ENCODE results near the gene PNMT. TPM values are rescaled to one million over a fixed set of nuclear protein-coding genes. Genes with fewer than 3 reads are reported as not detected.

The PNMT gene
- total RNA-seq, 4 donors from 2014 or later = 0.53 to 1.6 (median 1.1) TPM

GRCh38 chr17:39629494-39629880, 38.8 kb upstream of the PNMT start:
- H3K27me3 ChIP-seq = peaks cover 64% of the 10 kb centered on the region
- H3K4me1 ChIP-seq = peaks cover 60% of the 10 kb centered on the region
- DNase-seq (ENCODE audit: low spot score in 2 of 2) = no peak
- no peaks in the 10 kb centered on the region for H3K9me3 ChIP-seq
- TF ChIP-seq POLR2AphosphoS5 (IDR thresholded peaks at IDR 0.05) = no peak
- TF ChIP-seq CTCF (IDR thresholded peaks at IDR 0.05) = no peak
- TF ChIP-seq EP300 (IDR thresholded peaks at IDR 0.05) = no peak
- TF ChIP-seq POLR2A (IDR thresholded peaks at IDR 0.05) = no peak
- no peak overlapping the region for H3K4me3 ChIP-seq
- peak overlapping the region; percentile 67 for H3K27ac ChIP-seq
- WGBS = 69% methylated on average over 2 of the region's 3 CpGs
- H3K36me3 ChIP-seq = no peaks in the 10 kb centered on the region

GRCh38 chr17:39629898-39630297, 38.4 kb upstream of the PNMT start:
- H3K27me3 ChIP-seq = peaks cover 60% of the 10 kb centered on the region
- no peak overlapping the region for H3K4me3 ChIP-seq
- DNase-seq (ENCODE audit: low spot score in 2 of 2) = no peak
- H3K27ac ChIP-seq = peak overlapping the region; percentile 67
- peaks cover 59% of the 10 kb centered on the region for H3K4me1 ChIP-seq
- no peaks in the 10 kb centered on the region for H3K9me3 ChIP-seq
- TF ChIP-seq POLR2AphosphoS5 (IDR thresholded peaks at IDR 0.05) (no peak), POLR2A (IDR thresholded peaks at IDR 0.05) (no peak), EP300 (IDR thresholded peaks at IDR 0.05) (no peak), CTCF (IDR thresholded peaks at IDR 0.05) (no peak)
- 80% methylated on average over 11 of the region's 12 CpGs for WGBS
- H3K36me3 ChIP-seq = no peaks in the 10 kb centered on the region

- 23% methylated on average over 6 of the region's 6 CpGs for WGBS
- Histone ChIP-seq H3K27me3 (peaks cover 45% of the 10 kb centered on the region), H3K36me3 (no peaks in the 10 kb centered on the region), H3K27ac (peak overlapping the region; percentile 80), H3K4me1 (peaks cover 51% of the 10 kb centered on the region), H3K4me3 (no peak overlapping the region), H3K9me3 (no peaks in the 10 kb centered on the region)
- DNase-seq (ENCODE audit: low spot score in 2 of 2) = no peak
- TF ChIP-seq POLR2AphosphoS5 (IDR thresholded peaks at IDR 0.05) = no peak
These were observed 36.9 kb upstream of the PNMT start for GRCh38 chr17:39631403-39631802.

- Histone ChIP-seq H3K4me1 (peaks cover 46% of the 10 kb centered on the region), H3K27ac (peak overlapping the region; percentile 80), H3K27me3 (peaks cover 36% of the 10 kb centered on the region), H3K36me3 (no peaks in the 10 kb centered on the region), H3K9me3 (no peaks in the 10 kb centered on the region), H3K4me3 (peak overlapping the region; percentile 18)
- no peak for DNase-seq (ENCODE audit: low spot score in 2 of 2)
- TF ChIP-seq POLR2AphosphoS5 (IDR thresholded peaks at IDR 0.05) (no peak), EP300 (IDR thresholded peaks at IDR 0.05) (no peak)
- 35% methylated on average over 12 of the region's 13 CpGs for WGBS
These were observed 35.9 kb upstream of the PNMT start for GRCh38 chr17:39632153-39632941.

- no peaks in the 10 kb centered on the region for H3K36me3 ChIP-seq
- H3K27ac ChIP-seq = peak overlapping the region; percentile 80
- H3K27me3 ChIP-seq = peaks cover 22% of the 10 kb centered on the region
- no peaks in the 10 kb centered on the region for H3K9me3 ChIP-seq
- H3K4me1 ChIP-seq = peaks cover 45% of the 10 kb centered on the region
- WGBS = 70% methylated on average over 7 of the region's 8 CpGs
- no peak overlapping the region for H3K4me3 ChIP-seq
- TF ChIP-seq EP300 (IDR thresholded peaks at IDR 0.05) (no peak), POLR2A (IDR thresholded peaks at IDR 0.05) (no peak), CTCF (IDR thresholded peaks at IDR 0.05) (no peak), POLR2AphosphoS5 (IDR thresholded peaks at IDR 0.05) (no peak)
- no peak for DNase-seq (ENCODE audit: low spot score in 2 of 2)
These were observed 34.6 kb upstream of the PNMT start for GRCh38 chr17:39633570-39634183.

GRCh38 chr17:39634384-39634871, 33.8 kb upstream of the PNMT start:
- Histone ChIP-seq H3K27me3 (peaks cover 21% of the 10 kb centered on the region), H3K36me3 (no peaks in the 10 kb centered on the region), H3K4me1 (peaks cover 49% of the 10 kb centered on the region), H3K9me3 (no peaks in the 10 kb centered on the region), H3K4me3 (no peak overlapping the region), H3K27ac (no peak overlapping the region)
- TF ChIP-seq POLR2AphosphoS5 (IDR thresholded peaks at IDR 0.05) = no peak
- TF ChIP-seq CTCF (IDR thresholded peaks at IDR 0.05) = peak; percentile 66 to 68
- no peak for TF ChIP-seq EP300 (IDR thresholded peaks at IDR 0.05)
- DNase-seq (ENCODE audit: low spot score in 2 of 2) = no peak
- 44% methylated on average over 2 of the region's 2 CpGs for WGBS
